Stimulated activated CD4-positive, alpha-beta T cell treated with anti-CD3 and anti-CD28 coated beads, Interleukin-2, amount 100 ng/mL, for 4 hours (primary cell): ENCODE data around the gene SPATA32.
"Not testable (repeated sequence)": the region's sequence is repeated elsewhere in the genome, so short reads cannot be mapped to it uniquely, and the experiment has no call there.

Source experiments
- DNase-seq: peaks from one replicate; pipeline ENCODE4 v3.0.0-alpha.2; 2020; ENCODE audit warnings: low read depth

Gene SPATA32

GRCh38 chr17:45261577-45262515 lies at the start of gene SPATA32:
Gene SPATA32, minus strand, starts transcription at chr17:45262094. Its CDS starts 78 bp downstream, at chr17:45262016.
- peak; percentile 54 for DNase-seq

- no peak for DNase-seq
These were observed 49.5 kb upstream of the SPATA32 start for GRCh38 chr17:45311401-45311759.

GRCh38 chr17:45310380-45311324 lies 48.8 kb upstream of the SPATA32 start:
- DNase-seq, result no peak

GRCh38 chr17:45309400-45309799 lies 47.5 kb upstream of the SPATA32 start:
- no peak for DNase-seq

GRCh38 chr17:45308840-45309239 lies 46.9 kb upstream of the SPATA32 start:
- no peak for DNase-seq

GRCh38 chr17:45308016-45308365 lies 46.1 kb upstream of the SPATA32 start:
- DNase-seq, result no peak

GRCh38 chr17:45307290-45308015 lies 45.6 kb upstream of the SPATA32 start:
- peak; percentile 55 for DNase-seq

GRCh38 chr17:45306623-45307022 lies 44.7 kb upstream of the SPATA32 start:
- DNase-seq, result no peak

GRCh38 chr17:45306094-45306493 lies 44.2 kb upstream of the SPATA32 start:
- DNase-seq, result no peak

- DNase-seq, result no peak
These were observed 43.7 kb upstream of the SPATA32 start for GRCh38 chr17:45305530-45306087.

- peak; percentile 42 for DNase-seq
These were observed 40.8 kb upstream of the SPATA32 start for GRCh38 chr17:45302649-45303173.

- DNase-seq, result not testable (repeated sequence)
These were observed 40.3 kb upstream of the SPATA32 start for GRCh38 chr17:45302220-45302619.

- DNase-seq, result no peak
These were observed 39.8 kb upstream of the SPATA32 start for GRCh38 chr17:45301674-45302073.

GRCh38 chr17:45300060-45300751 lies 38.3 kb upstream of the SPATA32 start:
- DNase-seq, result no peak

GRCh38 chr17:45299361-45299760 lies 37.5 kb upstream of the SPATA32 start:
- DNase-seq, result no peak

- DNase-seq, result no peak
These were observed 36.8 kb upstream of the SPATA32 start for GRCh38 chr17:45298546-45299285.

- no peak for DNase-seq
These were observed 34.9 kb upstream of the SPATA32 start for GRCh38 chr17:45296833-45297124.

GRCh38 chr17:45296003-45296832 lies 34.3 kb upstream of the SPATA32 start:
- DNase-seq, result no peak

- no peak for DNase-seq
These were observed 32.6 kb upstream of the SPATA32 start for GRCh38 chr17:45294506-45294905.
